Activated naive CD4-positive, alpha-beta T cell treated with anti-CD3 and anti-CD28 coated beads, Interleukin-2, amount 50 U/mL, for 24 hours (primary cell): Measurements from ENCODE around the gene CBARP.
"Not testable (repeated sequence)": the region's sequence is repeated elsewhere in the genome, so short reads cannot be mapped to it uniquely, and the experiment has no call there.

Experiments used
- H3K27ac Mint-ChIP-seq: one replicate; pipeline ENCODE4 v1.8.0; 2021; ENCODE audit warnings: mild to moderate bottlenecking, mixed read lengths
- H3K27me3 Mint-ChIP-seq: one replicate; pipeline ENCODE4 v1.8.0; 2021; ENCODE audit warnings: mixed read lengths
- H3K36me3 Mint-ChIP-seq: one replicate; pipeline ENCODE4 v1.8.0; 2021; ENCODE audit warnings: mixed read lengths
- H3K4me1 Mint-ChIP-seq: one replicate; pipeline ENCODE4 v1.8.0; 2021; ENCODE audit warnings: mixed read lengths
- H3K4me3 Mint-ChIP-seq: one replicate; pipeline ENCODE4 v1.8.0; 2021; ENCODE audit warnings: mild to moderate bottlenecking, mixed read lengths
- H3K9me3 Mint-ChIP-seq: one replicate; pipeline ENCODE4 v1.8.0; 2021; ENCODE audit warnings: mixed read lengths

CBARP gene

DNA sequence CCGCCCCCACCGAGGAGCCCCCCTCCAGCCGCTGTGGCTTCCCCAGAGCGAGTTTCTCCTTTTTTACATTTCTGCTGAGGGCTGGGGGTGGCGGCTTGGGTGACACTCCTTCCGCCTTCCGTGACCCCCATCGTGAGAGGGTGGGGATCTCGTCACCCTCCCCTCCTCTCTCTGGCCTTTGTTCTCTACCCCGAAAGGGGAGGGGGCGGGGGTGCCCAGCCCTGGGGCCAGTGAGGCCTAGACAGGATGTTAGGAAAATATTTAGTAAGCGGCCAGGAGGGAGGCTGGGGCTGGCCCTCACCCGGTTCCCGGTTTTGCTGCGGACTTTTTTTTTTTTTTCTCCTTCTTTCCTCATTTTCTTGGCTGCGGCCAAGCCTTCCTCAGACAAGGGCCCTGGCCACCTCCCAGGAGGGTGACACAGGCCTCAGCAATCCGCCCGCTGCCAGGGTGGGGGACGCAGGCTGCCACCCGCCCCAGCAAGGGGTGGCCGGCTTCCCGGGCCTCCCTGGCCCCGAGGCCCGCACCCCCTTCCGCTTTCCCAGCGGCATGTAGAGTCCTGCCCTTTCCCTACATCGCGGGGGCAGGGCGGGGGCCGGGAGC lies 14.5 kb upstream of the CBARP start:
- H3K4me3 Mint-ChIP-seq: peak overlapping the region; percentile 92
- no peaks in the 10 kb centered on the region for H3K27me3 Mint-ChIP-seq
- peaks cover 12% of the 10 kb centered on the region for H3K4me1 Mint-ChIP-seq
- no peak overlapping the region for H3K27ac Mint-ChIP-seq
- no peaks in the 10 kb centered on the region for H3K9me3 Mint-ChIP-seq
- H3K36me3 Mint-ChIP-seq: no peaks in the 10 kb centered on the region

DNA sequence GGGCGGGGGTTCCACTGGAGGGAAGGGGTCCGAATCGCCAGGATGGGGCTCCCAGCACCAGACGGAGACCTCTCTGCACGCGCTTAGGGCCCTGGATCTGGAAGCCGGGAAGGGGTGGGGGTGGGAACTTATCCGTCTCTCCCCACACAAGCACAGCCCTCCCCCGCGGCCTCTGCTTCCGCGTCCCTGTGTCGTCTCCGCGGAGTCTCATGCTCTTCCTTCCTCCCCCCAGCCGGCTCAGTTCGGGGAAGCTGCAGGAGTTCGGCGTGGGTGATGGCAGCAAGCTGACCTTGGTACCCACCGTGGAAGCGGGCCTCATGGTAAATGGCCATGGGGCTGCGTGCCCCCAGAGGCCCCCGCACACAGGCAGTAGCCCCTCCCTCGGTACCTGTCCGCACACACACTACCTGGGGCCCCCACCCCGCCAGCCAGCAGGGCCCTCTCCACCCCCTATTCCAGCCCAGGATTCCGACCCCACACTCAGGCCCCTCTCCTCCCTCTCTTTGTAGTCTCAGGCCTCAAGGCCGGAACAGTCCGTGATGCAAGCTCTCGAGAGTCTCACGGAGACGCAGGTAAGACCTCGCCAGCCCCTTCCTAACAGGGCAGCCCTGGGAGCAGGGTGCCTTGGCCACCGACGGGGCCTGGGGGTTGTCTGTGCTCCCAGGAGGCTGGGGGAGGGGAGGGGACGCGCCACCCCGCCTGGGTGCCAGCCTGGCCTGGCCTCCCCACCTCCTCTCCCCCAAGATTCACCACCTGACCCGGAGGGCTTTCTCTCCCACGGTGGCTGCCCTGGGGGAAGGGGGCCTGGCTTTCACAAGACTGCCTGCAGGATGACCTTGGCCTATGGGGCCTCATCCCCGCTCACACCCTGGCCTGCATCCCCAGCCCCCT lies 13.8 kb upstream of the CBARP start:
- Mint-ChIP-seq H3K9me3 (no peaks in the 10 kb centered on the region), H3K36me3 (no peaks in the 10 kb centered on the region), H3K27ac (peak overlapping the region; percentile 91), H3K27me3 (no peaks in the 10 kb centered on the region), H3K4me3 (peak overlapping the region; percentile 92), H3K4me1 (peaks cover 11% of the 10 kb centered on the region)

DNA sequence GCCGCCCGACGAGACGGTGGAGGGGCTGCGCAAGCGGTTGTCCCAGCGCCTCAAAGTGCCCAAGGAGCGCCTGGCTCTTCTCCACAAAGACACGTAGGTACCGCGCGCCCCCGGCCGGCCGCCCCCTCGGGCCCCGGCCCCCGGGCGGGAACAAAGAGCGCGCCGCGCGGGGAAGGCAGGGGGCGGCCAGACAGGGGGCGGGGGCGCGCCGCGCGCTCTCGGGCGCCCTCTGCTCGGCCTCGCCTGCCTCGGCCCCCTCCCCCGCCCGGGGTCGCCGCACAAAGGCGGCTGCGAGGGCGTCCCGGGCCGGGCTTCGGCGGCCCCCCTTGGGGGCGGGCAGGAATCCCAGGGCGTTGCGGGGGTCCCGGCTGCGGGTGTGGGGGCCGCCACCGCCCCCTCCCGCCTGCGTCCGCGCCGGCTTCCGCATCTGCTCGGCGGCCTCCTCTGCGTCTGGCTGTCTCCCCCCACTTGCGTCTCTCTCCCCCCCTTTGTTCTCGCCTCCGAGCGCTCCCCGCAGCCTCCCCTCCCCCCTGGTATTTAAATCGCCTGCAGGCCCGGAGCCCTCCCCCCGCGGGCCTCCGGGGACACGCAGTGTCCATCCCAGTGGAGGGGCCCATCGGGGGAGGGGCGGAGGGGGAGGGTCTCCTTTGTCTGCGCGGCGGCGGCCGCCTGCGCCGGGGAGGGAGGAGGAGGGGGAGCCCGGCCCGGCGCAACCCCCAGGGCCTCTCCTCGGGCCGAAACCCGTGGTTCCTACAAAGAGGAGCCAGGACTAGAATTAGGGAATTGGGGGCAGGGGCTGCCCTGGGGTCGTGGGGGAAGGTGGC lies 12.8 kb upstream of the CBARP start:
- Mint-ChIP-seq H3K27ac (no peak overlapping the region), H3K4me1 (peaks cover 11% of the 10 kb centered on the region), H3K9me3 (no peaks in the 10 kb centered on the region), H3K4me3 (peak overlapping the region; percentile 92), H3K27me3 (no peaks in the 10 kb centered on the region), H3K36me3 (no peaks in the 10 kb centered on the region)

DNA sequence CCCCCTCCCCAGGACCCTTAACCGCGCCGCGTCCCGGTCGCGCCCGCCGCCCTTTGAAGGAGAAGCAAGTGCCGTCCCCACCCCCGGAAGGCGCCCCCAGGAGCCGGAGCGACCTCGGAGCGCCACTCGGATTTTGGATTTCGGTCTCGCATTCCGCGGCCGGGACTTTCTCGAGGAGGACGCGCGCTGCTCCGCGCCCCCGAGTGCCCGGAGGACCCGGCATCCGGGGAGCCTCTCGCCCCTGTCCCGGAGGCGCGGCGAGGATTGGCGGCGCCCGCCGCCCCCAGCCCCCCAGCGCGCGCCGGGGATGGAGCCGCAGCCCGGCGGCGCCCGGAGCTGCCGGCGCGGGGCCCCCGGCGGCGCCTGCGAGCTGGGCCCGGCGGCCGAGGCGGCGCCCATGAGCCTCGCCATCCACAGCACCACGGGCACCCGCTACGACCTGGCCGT lies 12.2 kb upstream of the CBARP start:
- Mint-ChIP-seq H3K27me3 (no peaks in the 10 kb centered on the region), H3K9me3 (no peaks in the 10 kb centered on the region)

DNA sequence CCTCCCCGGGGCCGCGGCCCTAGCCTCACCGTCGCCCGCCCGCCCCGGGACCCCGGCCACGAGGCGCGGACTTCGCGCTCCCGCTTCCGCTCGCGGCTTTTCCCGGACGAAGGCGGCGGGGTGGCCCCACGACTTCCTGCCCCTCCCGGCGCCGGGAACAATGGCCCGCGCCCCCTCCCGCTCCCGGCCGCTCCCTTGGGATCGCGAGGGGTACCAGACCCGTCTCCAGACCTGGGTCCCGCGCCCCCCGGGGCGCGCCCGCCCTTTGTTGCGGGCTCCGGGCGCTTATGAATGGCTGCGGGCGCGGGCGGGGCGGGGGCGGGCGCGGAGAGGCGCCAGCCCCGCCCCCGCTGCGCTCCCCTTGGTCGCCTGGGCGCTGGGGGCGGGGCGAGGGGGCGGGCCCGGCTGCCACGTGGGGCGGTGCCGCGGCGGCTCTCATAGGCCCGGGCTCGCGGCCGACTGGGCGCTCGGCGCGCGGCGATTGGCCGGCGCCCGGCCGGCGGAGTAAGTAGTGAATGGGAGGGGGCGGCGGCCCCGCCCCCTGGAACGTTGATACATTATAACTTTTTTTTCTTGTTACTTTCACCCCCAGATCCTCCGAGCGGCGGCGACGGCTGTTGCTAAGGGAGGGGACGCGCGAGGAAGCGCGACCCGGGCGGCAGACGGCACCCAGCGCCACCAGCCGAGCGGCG lies 11.6 kb upstream of the CBARP start:
- Mint-ChIP-seq H3K27ac (peak overlapping the region; percentile 91), H3K4me3 (peak overlapping the region; percentile 83), H3K9me3 (no peaks in the 10 kb centered on the region), H3K4me1 (peaks cover 9% of the 10 kb centered on the region), H3K36me3 (no peaks in the 10 kb centered on the region), H3K27me3 (no peaks in the 10 kb centered on the region)

More for the DNA sequence above, 12.2 kb upstream of the CBARP start:
- Mint-ChIP-seq H3K36me3 (no peaks in the 10 kb centered on the region), H3K4me3 (peak overlapping the region; percentile 83), H3K4me1 (peaks cover 11% of the 10 kb centered on the region), H3K27ac (no peak overlapping the region)

DNA sequence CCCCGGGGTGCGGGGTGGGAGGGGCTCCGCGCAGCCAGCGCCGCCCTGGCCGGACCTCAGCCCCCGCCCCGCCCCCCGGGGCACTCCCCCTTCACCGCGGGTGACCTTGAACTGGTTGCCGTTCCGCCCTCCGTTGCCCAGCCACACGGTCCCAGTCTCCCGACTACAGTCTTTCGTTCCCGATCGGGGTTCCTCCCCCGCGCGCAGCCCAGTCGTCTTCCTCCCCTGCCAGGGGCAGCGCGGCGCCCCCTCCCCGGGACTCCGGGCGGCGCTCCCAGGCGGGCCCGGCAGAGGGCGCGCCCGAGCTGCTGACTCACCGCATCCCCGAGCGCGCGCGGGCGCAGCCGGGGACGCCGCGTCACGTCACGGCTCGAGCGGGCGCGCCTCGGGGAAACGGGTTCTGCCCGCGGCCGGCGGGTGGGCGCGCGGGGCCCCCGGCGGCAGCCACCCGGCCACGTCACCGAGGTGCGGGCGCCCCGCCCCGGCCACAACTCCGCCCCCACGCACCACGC lies 11.0 kb upstream of the CBARP start:
- H3K36me3 Mint-ChIP-seq: no peaks in the 10 kb centered on the region
- peaks cover 8% of the 10 kb centered on the region for H3K4me1 Mint-ChIP-seq
- H3K9me3 Mint-ChIP-seq: no peaks in the 10 kb centered on the region
- H3K27me3 Mint-ChIP-seq: no peaks in the 10 kb centered on the region
- H3K27ac Mint-ChIP-seq: no peak overlapping the region
- H3K4me3 Mint-ChIP-seq: peak overlapping the region; percentile 72

DNA sequence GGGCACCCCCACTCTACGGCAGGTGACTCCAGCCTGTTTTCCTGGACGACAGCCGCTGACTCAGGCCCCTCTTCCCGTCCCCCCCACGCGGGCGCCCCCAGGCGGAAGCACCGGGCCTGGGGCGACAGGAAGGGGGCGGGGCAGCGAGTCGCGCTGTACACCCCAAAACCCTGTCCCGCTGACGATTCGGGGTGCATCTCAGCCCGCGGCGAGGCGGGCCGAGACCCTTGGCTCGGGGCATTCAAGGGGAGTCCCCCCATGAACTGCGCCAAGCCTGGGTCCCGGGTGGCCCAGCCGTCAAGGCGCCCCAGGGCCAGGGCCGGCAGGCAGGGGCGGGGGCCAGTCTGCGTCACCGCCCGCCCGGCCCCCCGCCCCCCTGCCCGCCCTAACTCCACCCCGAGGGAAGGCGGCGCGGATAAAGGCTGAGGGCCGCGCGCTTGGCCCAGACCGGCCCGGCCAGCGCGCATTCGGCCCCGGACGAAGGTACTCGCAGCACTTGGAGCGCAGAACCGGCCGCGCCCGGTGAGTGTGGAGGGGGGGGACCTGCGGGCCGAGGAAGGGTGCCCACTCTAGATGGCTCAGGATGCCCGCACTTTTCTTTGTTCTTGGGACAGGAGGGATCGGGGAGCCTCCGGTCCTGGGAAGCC lies 10.5 kb upstream of the CBARP start, which contains the start of gene MIDN:
MIDN (plus strand) TSS at position 445 of the 647 bp plus-strand sequence. CDS start 1,714 bp downstream, outside the sequence.
- Mint-ChIP-seq H3K9me3 (no peaks in the 10 kb centered on the region), H3K27me3 (no peaks in the 10 kb centered on the region), H3K27ac (no peak within 1 kb of the TSS), H3K4me1 (peaks cover 5% of the 10 kb centered on the region), H3K4me3 (peak within 1 kb of the TSS; percentile 72), H3K36me3 (no peaks in the 10 kb centered on the region)

DNA sequence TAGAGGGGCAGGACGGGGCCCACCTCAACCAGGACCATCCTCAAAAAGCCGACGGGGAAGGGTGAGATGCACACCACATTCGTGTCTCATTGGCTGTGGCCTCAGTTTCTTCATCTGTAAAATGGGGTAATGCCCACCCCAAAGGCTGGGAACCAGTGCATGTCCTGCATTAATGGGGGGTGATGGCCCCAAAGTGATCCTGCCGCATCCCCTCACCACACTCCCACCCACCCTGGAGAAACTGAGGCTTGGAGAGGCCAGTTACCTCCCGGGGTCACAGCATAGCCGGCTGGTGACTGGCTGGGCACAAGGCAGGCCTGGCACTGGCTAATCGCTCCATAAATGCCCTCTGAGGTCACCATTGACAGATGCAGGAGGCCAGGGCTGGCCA lies 9.9 kb upstream of the CBARP start:
- H3K4me3 Mint-ChIP-seq: peak overlapping the region; percentile 23
- H3K27me3 Mint-ChIP-seq: no peaks in the 10 kb centered on the region
- H3K9me3 Mint-ChIP-seq: no peaks in the 10 kb centered on the region
- H3K36me3 Mint-ChIP-seq: no peaks in the 10 kb centered on the region
- no peak overlapping the region for H3K27ac Mint-ChIP-seq
- H3K4me1 Mint-ChIP-seq: peaks cover 4% of the 10 kb centered on the region

DNA sequence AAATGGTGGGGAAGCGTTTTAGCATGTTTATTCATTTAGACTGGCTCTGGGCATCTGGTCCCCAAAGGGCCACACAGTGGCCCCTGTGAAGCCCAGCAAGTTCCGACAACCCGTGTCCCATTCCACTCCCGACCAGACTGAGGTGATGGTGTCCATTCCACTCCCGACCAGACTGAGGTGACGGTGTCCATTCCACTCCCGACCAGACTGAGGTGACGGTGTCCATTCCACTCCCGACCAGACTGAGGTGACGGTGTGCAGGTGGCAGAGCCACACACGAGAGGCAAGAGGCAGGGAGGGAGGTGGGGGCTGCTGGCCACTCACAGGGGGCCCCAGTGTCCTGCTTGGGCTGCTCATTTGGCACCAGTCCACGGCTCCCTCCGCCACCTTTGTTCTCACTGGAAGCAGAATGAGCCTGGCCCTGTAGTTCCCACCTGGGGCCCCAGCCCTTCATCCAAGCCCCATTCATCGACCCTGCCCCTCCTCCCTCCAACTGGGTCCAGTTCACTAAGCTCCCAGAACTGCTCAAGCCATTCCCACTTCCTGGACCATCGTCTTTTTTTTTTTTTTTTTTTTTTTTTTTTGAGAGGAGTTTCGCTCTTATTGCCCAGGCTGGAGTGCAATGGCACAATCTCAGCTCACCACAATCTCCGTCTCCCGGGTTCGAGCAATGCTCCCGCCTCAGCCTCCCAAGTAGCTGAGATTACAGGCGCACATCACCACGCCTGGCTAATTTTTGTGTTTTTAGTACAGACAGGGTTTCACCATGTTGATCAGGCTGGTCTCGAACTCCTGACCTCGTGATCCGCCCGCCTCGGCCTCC lies 8.7 kb upstream of the CBARP start:
- H3K36me3 Mint-ChIP-seq, H3K4me1 Mint-ChIP-seq, H3K9me3 Mint-ChIP-seq, H3K4me3 Mint-ChIP-seq, H3K27ac Mint-ChIP-seq, H3K27me3 Mint-ChIP-seq: not testable (repeated sequence)

DNA sequence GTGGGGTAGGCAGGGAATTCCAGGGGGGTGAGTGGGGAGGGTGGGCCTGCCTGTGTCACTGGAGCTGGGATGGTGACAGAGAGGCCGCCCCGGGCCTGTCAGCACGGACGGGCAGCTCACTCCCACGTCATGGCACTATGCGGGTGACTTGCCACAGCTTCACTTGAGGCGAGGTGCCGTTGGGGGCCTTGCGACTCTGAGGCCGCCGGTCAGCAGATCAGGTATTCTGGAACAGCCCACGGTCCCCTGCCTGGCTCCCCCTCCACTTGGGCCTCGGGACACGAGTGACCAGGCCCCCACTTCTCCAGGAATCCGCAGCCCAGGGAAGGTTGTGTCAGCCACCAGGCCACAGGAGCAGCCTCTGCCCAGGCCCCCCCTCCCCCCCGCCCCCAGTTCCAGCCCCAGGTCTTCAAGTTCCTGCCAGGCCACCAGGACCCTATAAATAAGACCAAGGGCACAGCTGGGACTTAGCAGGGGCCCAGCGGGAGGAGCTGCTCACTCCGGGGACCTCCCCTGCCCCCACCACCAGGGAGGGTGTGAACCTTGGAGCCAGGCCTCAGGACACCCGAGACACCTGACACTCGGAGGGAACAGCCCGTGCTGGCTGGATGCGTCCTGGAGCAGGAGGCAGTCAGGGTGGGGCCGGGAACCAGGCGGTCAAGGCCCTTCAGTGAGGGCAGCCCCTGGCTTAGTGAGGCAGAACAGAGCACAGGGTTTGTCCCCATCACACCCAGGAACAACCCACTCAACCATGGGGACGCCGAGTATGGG lies 7.9 kb upstream of the CBARP start:
- H3K36me3 Mint-ChIP-seq: no peaks in the 10 kb centered on the region
- H3K4me3 Mint-ChIP-seq: no peak overlapping the region
- H3K27me3 Mint-ChIP-seq: no peaks in the 10 kb centered on the region
- no peaks in the 10 kb centered on the region for H3K9me3 Mint-ChIP-seq
- H3K4me1 Mint-ChIP-seq: peaks cover 14% of the 10 kb centered on the region
- H3K27ac Mint-ChIP-seq: no peak overlapping the region

DNA sequence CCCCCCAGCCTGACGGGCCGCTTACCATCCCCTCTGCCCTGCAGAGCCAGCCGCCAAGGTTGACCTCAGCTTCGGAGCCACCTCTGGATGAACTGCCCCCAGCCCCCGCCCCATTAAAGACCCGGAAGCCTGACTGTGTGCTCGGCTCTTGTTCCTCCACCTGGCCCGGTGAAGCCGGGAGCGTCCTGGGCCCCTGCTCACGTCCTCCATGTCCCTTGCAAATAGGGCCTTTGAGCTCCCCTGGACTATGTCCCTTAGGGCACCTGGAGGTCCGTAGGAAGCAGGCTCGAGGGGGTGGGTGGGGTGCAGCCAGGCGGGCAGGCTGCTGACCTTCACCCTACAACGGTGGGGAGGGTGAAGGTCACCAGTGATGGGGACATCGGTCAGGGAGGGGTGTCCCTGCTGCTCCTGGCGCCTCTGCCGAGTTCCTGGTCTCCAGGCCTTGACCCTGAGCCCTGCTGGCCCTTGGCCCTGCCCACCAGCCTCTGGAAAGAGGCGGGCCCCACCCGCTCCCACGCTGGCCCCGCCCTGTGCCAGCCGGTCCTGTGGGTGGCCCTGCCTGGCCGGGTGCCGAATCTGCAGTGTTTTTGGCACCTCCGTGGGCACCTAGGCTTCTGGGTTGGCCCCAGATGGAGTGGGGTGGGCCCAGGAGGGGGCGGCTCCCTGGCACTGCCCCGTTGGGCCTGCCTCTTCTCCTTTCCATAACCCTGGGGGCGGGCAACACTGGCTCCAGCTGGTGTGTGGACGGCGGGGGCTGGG lies 7.1 kb upstream of the CBARP start:
- H3K9me3 Mint-ChIP-seq: no peaks in the 10 kb centered on the region

DNA sequence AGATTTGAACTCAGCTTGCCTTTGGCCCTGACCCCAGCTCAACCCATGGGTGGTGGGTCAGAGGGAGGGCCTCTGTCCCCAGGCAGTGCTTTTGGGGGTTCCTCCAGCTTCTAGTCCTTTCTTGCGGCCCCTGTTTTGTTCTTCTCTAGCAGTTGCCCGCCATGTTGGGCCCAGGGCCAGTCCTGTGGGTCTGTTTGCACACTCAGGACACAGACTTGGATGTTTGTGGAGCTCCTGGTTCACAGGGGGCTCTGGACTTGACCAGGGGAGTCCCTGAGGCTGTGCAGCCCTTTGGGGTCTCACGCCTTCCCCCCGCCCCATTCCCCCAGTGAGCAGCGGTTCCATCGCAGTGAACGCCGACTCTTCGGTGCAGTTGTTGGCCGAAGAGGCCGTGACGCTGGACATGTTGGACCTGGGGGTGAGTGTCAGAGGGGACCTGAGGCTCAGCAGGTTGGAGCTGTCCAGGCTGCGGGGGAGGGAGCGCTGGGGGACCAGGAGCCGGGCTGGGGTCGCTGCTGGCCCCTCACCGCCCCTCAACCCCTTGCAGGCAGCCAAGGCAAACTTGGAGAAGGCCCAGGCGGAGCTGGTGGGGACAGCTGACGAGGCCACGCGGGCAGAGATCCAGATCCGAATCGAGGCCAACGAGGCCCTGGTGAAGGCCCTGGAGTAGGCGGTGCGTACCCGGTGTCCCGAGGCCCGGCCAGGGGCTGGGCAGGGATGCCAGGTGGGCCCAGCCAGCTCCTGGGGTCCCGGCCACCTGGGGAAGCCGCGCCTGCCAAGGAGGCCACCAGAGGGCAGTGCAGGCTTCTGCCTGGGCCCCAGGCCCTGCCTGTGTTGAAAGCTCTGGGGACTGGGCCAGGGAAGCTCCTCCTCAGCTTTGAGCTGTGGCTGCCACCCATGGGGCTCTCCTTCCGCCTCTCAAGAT lies 6.2 kb upstream of the CBARP start:
- Mint-ChIP-seq H3K27me3 (no peaks in the 10 kb centered on the region), H3K9me3 (no peaks in the 10 kb centered on the region), H3K36me3 (no peaks in the 10 kb centered on the region), H3K4me1 (peaks cover 14% of the 10 kb centered on the region), H3K27ac (no peak overlapping the region), H3K4me3 (peak overlapping the region; percentile 71)

More for the DNA sequence above, 7.1 kb upstream of the CBARP start:
- peak overlapping the region; percentile 71 for H3K4me3 Mint-ChIP-seq
- no peaks in the 10 kb centered on the region for H3K27me3 Mint-ChIP-seq
- H3K4me1 Mint-ChIP-seq: peaks cover 14% of the 10 kb centered on the region
- H3K36me3 Mint-ChIP-seq: no peaks in the 10 kb centered on the region
- no peak overlapping the region for H3K27ac Mint-ChIP-seq
